Body of pancreas (tissue), 4 donors: ENCODE results near the gene PBX1.

Source experiments
- POLR2A ChIP-seq, 3 donors: fragments of 450-650 bp; IDR thresholded peaks; one replicate each; pipeline ENCODE4 v1.6.1; 2016; ENCODE audit warnings: antibody characterized with exemption in 3 of 3, mild to moderate bottlenecking in 2 of 3
- TF ChIP-seq, protein P1 (sequence below), 7 experiments: fragments of 450-650 bp in 4 of 7; fragments of 200-600 bp in 3 of 7; sonication (generic) in 3 of 7; IDR thresholded peaks; one replicate each; pipeline ENCODE4 v1.5.1; 2016 to 2019; ENCODE audit warnings: antibody characterized with exemption in 7 of 7

- TF ChIP-seq, protein P1, sequence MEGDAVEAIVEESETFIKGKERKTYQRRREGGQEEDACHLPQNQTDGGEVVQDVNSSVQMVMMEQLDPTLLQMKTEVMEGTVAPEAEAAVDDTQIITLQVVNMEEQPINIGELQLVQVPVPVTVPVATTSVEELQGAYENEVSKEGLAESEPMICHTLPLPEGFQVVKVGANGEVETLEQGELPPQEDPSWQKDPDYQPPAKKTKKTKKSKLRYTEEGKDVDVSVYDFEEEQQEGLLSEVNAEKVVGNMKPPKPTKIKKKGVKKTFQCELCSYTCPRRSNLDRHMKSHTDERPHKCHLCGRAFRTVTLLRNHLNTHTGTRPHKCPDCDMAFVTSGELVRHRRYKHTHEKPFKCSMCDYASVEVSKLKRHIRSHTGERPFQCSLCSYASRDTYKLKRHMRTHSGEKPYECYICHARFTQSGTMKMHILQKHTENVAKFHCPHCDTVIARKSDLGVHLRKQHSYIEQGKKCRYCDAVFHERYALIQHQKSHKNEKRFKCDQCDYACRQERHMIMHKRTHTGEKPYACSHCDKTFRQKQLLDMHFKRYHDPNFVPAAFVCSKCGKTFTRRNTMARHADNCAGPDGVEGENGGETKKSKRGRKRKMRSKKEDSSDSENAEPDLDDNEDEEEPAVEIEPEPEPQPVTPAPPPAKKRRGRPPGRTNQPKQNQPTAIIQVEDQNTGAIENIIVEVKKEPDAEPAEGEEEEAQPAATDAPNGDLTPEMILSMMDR (IDR thresholded peaks at IDR 0.05), result no peak
- TF ChIP-seq POLR2A (IDR thresholded peaks at IDR 0.05), result no peak
These were observed 10.3 kb downstream of the PBX1 start for GRCh38 chr1:164569241-164569640.
